SK-N-SH (cell line): ENCODE data around the gene CAPN7. TPM values are rescaled to one million over a fixed set of nuclear protein-coding genes. Genes with fewer than 3 reads are reported as not detected.
A peak's percentile ranks its signal among the peaks of the same experiment; 100 is the strongest.

ENCODE experiments used
- CTCF ChIA-PET: fragments of 300-600, 350-600 bp; formaldehyde crosslinking; extraction: SDS; loops from one replicate; lab custom pipeline; 2021; lab: Yijun Ruan, JAX
- POLR2A ChIA-PET: fragments of 350-600 bp; sonication (Branson Sonifier 250); formaldehyde crosslinking; extraction: SDS; loops from one replicate; lab custom pipeline; 2020; ENCODE audit warnings: antibody characterized with exemption, inconsistent platforms; lab: Yijun Ruan, JAX
- DNase-seq: peaks from one replicate; pipeline ENCODE4 v3.0.0; 2012
- H2AFZ ChIP-seq: fragments of 200-600 bp; sonication (generic); 2 replicates; pipeline ENCODE4 v1.8.1; 2016; ENCODE audit warnings: antibody characterized with exemption, mild to moderate bottlenecking, low read depth
- H3F3A ChIP-seq: fragments of 200-600 bp; sonication (generic); replicated peaks from 2 replicates; pipeline ENCODE3; 2016; ENCODE audit warnings: antibody characterized with exemption, mild to moderate bottlenecking; ENCODE audit not compliant: insufficient read depth
- H3K27ac ChIP-seq, 2 experiments: fragments of 200-500 bp in 1 of 2; fragments of 200-600 bp in 1 of 2; sonication (Bioruptor generic) in 1 of 2; sonication (generic), shearing (Covaris generic) in 1 of 2; 2 replicates each; pipeline versions ENCODE4 v1.5.1 to v1.6.1; 2014 to 2016; ENCODE audit warnings: low read depth in 2 of 2, inconsistent platforms in 1 of 2, low read length in 1 of 2, mild to moderate bottlenecking in 1 of 2, mixed read lengths in 1 of 2
- H3K27me3 ChIP-seq: fragments of 200-600 bp; sonication (generic), shearing (Covaris generic); 2 replicates; pipeline ENCODE4 v1.6.1; 2016; ENCODE audit warnings: mixed run types; ENCODE audit not compliant: insufficient read depth
- H3K36me3 ChIP-seq, 2 experiments: fragments of 200-500 bp in 1 of 2; fragments of 200-600 bp in 1 of 2; sonication (Bioruptor generic) in 1 of 2; sonication (generic) in 1 of 2; replicated peaks in 1 of 2; 2 replicates each; pipeline versions ENCODE3 to v1.5.1; 2014 to 2016; ENCODE audit warnings: low read length in 1 of 2, mild to moderate bottlenecking in 1 of 2; ENCODE audit not compliant: insufficient read depth in 2 of 2, control insufficient read depth in 1 of 2
- H3K4me1 ChIP-seq, 2 experiments: fragments of 200-500 bp in 1 of 2; fragments of 200-600 bp in 1 of 2; sonication (Bioruptor generic) in 1 of 2; sonication (generic), shearing (Covaris generic) in 1 of 2; 2 replicates each; pipeline versions ENCODE4 v1.5.1 to v1.6.1; 2014 to 2016; ENCODE audit warnings: low read depth in 1 of 2, low read length in 1 of 2, mixed run types in 1 of 2; ENCODE audit not compliant: insufficient read depth in 2 of 2, control insufficient read depth in 1 of 2
- H3K4me2 ChIP-seq: fragments of 200-600 bp; sonication (generic), shearing (Covaris generic); 2 replicates; pipeline ENCODE4 v1.6.1; 2017; ENCODE audit warnings: mixed run types
- H3K4me3 ChIP-seq, 2 experiments: fragments of 200-500 bp in 1 of 2; fragments of 200-600 bp in 1 of 2; sonication (Bioruptor generic) in 1 of 2; sonication (generic), shearing (Covaris generic) in 1 of 2; 2 replicates each; pipeline versions ENCODE4 v1.5.1 to v1.8.1; 2014 to 2016; ENCODE audit warnings: low read depth in 2 of 2, inconsistent platforms in 1 of 2, low read length in 1 of 2, mild to moderate bottlenecking in 1 of 2, mixed read lengths in 1 of 2, moderate library complexity in 1 of 2
- H3K79me2 ChIP-seq: fragments of 200-600 bp; sonication (generic); 2 replicates; pipeline ENCODE4 v1.8.1; 2017; ENCODE audit warnings: mild to moderate bottlenecking; ENCODE audit not compliant: insufficient read depth
- H3K9ac ChIP-seq: fragments of 200-600 bp; sonication (generic); 2 replicates; pipeline ENCODE4 v1.6.1; 2017; ENCODE audit warnings: mixed run types
- H3K9me2 ChIP-seq: fragments of 200-600 bp; sonication (generic); 2 replicates; pipeline ENCODE4 v1.6.1; 2017; ENCODE audit warnings: mixed run types
- H3K9me3 ChIP-seq: fragments of 200-600 bp; sonication (generic); 2 replicates; pipeline ENCODE4 v1.6.1; 2017; ENCODE audit warnings: mixed run types, mild to moderate bottlenecking, moderate library complexity
- H4K20me1 ChIP-seq: fragments of 200-600 bp; sonication (generic); 2 replicates; pipeline ENCODE4 v1.6.1; 2017; ENCODE audit warnings: mild to moderate bottlenecking, mixed run types; ENCODE audit not compliant: insufficient read depth
- FOSL2 ChIP-seq: IDR thresholded peaks from 2 replicates; pipeline ENCODE4 v1.4.0; 2012; ENCODE audit warnings: low read depth, mild to moderate bottlenecking, moderate library complexity, borderline replicate concordance
- FOXJ3 ChIP-seq: sonication (generic); formaldehyde crosslinking; IDR thresholded peaks from 2 replicates; pipeline ENCODE4 v1.5.1; 2020; ENCODE audit warnings: mild to moderate bottlenecking, missing genetic modification reagents
- FOXM1 ChIP-seq: IDR thresholded peaks from 2 replicates; pipeline ENCODE4 v1.4.0; 2012; ENCODE audit warnings: low read depth, mild to moderate bottlenecking
- GABPA ChIP-seq: IDR thresholded peaks from 2 replicates; pipeline ENCODE4 v1.4.0; 2012; ENCODE audit warnings: low read depth, mild to moderate bottlenecking
- GATA2 ChIP-seq: sonication (generic); formaldehyde crosslinking; IDR thresholded peaks from 2 replicates; pipeline ENCODE4 v1.5.0; 2020; ENCODE audit warnings: mild to moderate bottlenecking, missing genetic modification reagents
- JUND ChIP-seq: IDR thresholded peaks from 2 replicates; pipeline ENCODE4 v1.4.0; 2012
- MAX ChIP-seq: IDR thresholded peaks from 2 replicates; pipeline ENCODE4 v1.4.0; 2012; ENCODE audit warnings: low read depth
- MXI1 ChIP-seq: IDR thresholded peaks from 2 replicates; pipeline ENCODE4 v1.6.1; 2012; ENCODE audit warnings: mild to moderate bottlenecking, low read depth, low read length, improper control_type of control experiment
- NFIC ChIP-seq: IDR thresholded peaks from 2 replicates; pipeline ENCODE4 v1.4.0; 2012; ENCODE audit warnings: borderline replicate concordance
- PBX3 ChIP-seq: IDR thresholded peaks from 2 replicates; pipeline ENCODE4; 2012
- POLR2AphosphoS5 ChIP-seq: IDR thresholded peaks from 2 replicates; pipeline ENCODE4 v1.6.1; 2012; ENCODE audit warnings: low read depth, low read length
- RAD21 ChIP-seq: IDR thresholded peaks from 2 replicates; pipeline ENCODE4 v1.6.1; 2012; ENCODE audit warnings: mild to moderate bottlenecking, low read length
- RCOR1 ChIP-seq: fragments of 150-350 bp; IDR thresholded peaks from 2 replicates; pipeline ENCODE4 v1.6.1; 2017; ENCODE audit warnings: antibody characterized with exemption, low read length
- REST ChIP-seq: IDR thresholded peaks from 2 replicates; pipeline ENCODE4 v1.6.1; 2012; ENCODE audit warnings: mild to moderate bottlenecking, low read depth, low read length, moderate library complexity
- RXRA ChIP-seq: IDR thresholded peaks from 2 replicates; pipeline ENCODE4 v1.4.0; 2012; ENCODE audit warnings: low read depth, mild to moderate bottlenecking, borderline replicate concordance
- SIN3A ChIP-seq: IDR thresholded peaks from 2 replicates; pipeline ENCODE4 v1.6.1; 2012; ENCODE audit warnings: low read depth, mild to moderate bottlenecking, low read length, moderate library complexity, borderline replicate concordance
- YY1 ChIP-seq: IDR thresholded peaks from 2 replicates; pipeline ENCODE4 v1.4.0; 2012; ENCODE audit warnings: low read depth, mild to moderate bottlenecking
- WGBS: methylation state at CpG from one replicate; pipeline ENCODE4 v1.1.6; 2017; ENCODE audit warnings: low lambda C conversion rate; 5-methylcytosine and 5-hydroxymethylcytosine counted together
- polyA plus RNA-seq, 3 experiments: library from polyadenylated mRNA; depleted of rRNA; stranded (reverse); fragments of >200 nt; gene quantifications; 2 replicates each; pipeline ENCODE4 v1.2.3, GENCODE V29; 2012

CAPN7 gene
- polyA plus RNA-seq, 1 of the 3 experiments (the other 2 are of a cell fraction) = 7.3 TPM

GRCh38 chr3:15269091-15269989 lies 63.3 kb downstream of the CAPN7 start (continued):
- TF ChIP-seq REST (no peak), POLR2AphosphoS5 (peak; percentile 51; the same call in 1 of the 2 replicates), RCOR1 (no peak), FOXJ3 (CRISPR knock-in tag) (no peak), SIN3A (no peak; the same call in 1 of the 2 replicates), GATA2 (CRISPR knock-in tag) (no peak), FOSL2 (peak; percentile 97), MXI1 (no peak), GABPA (0 out of 2 replicates have a peak, but pooled peaks have one; percentile 11), FOXM1 (no peak), MAX (peak; percentile 86), RXRA (no peak), NFIC (peak; percentile 64)
- TF ChIP-seq, all 33 proteins: peak for 10

GRCh38 chr3:15271030-15271429 lies 65.0 kb downstream of the CAPN7 start:
- Histone ChIP-seq H3K79me2 (no peaks in the 10 kb centered on the region), H3K27me3 (no peaks in the 10 kb centered on the region), H3K36me3 (no peaks in the 10 kb centered on the region), H3K4me2 (no peak overlapping the region), H3K4me3 (no peak overlapping the region), H3K9me2 (no peaks in the 10 kb centered on the region), H3K9me3 (no peaks in the 10 kb centered on the region), H3F3A (peaks cover 7% of the 10 kb centered on the region), H3K27ac (no peak overlapping the region), H3K9ac (no peak overlapping the region), H3K4me1 (peaks cover 0 to 20% of the 10 kb centered on the region in 2 experiments; a peak in 3 of 4 replicates), H2AFZ (no peak overlapping the region), H4K20me1 (no peaks in the 10 kb centered on the region)
- TF ChIP-seq RAD21 = no peak
- no peak for TF ChIP-seq YY1
- TF ChIP-seq NFIC = no peak
- TF ChIP-seq REST = no peak
- no peak for TF ChIP-seq MAX
- TF ChIP-seq JUND = no peak
- no peak for TF ChIP-seq SIN3A
- TF ChIP-seq PBX3 = no peak
- ChIA-PET CTCF (interaction anchor here (1.1 to 4.7 kb wide), 6 partner anchors 8 to 286 kb away, joined by 3 to 59 read pairs (median 4); partner anchors contain the start of gene SH3BP5), POLR2A (no interaction called here)
- WGBS = 90% methylated on average over 4 of the region's 4 CpGs
- no peak for DNase-seq
